GM18508 (cell line): Measurements from ENCODE around the gene NFIX.

Experiments used
- ATAC-seq: cut with Tn5 transposase; IDR thresholded peaks from one replicate; pipeline ENCODE4 v1.9.1; 2021; ENCODE audit warnings: moderate number of reproducible peaks; ENCODE audit not compliant: insufficient read depth, unreplicated experiment

NFIX gene

GRCh38 chr19:13033819-13034611 is 38.7 kb downstream of the NFIX start:
- no peak for ATAC-seq

GRCh38 chr19:13034636-13035035 is 39.4 kb downstream of the NFIX start:
- no peak for ATAC-seq

DNA sequence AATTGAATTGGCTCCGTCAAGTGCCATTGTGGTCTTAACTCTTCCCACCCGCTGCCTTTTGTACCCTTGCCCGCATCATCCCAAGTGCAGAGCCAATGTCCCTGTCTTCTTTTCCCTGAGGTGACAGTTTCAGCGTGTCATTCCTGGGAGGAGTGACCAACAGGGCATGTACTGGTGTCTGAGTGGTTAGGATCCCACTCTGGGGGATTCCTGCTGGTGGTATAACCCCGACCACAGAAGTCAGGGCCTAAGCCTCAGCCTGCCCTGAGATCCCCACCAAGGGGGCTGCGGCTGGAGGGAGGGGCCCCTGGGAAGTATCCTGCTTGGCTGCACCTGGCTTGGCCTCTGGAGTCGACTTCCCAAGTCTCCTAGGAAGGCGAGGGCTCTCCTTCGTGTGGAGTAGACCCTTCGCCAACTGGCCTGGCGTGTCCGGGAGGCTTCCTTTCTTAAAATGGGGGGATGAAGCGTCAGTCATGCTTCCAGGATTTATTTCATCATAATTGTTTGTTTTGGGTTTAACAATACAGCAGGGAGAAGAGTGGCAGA is 40.6 kb downstream of the NFIX start:
- ATAC-seq = no peak

DNA sequence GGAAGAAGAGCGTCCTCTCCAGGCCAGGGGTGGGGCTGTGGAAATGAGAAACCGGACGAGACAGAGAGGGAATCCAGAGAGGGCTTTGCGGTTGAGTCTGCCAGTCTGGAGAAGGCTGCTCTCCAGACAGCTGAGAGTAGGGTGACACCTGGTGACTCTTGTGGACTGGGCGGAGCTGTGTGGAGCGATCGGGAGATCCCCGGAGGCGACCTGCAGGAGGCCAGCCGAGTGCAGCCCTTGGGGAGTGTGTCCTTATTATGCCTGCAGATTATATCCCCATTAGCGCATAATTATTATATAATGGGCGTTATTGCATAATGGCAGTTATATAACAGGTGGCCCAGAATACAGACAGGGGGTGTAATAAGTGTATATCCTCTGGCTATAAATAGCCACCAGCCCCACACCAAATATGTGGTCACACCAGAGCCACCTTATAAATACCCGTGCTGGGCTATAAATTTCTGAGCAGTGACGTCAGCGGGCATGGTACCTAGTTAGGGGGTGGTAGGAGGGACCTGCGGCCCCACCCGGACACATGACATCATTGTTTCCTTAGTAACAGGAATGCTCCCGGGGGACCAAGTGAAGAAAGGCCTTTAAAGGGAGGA is 41.2 kb downstream of the NFIX start:
- no peak for ATAC-seq

GRCh38 chr19:13037161-13037560 is 41.9 kb downstream of the NFIX start:
- no peak for ATAC-seq

DNA sequence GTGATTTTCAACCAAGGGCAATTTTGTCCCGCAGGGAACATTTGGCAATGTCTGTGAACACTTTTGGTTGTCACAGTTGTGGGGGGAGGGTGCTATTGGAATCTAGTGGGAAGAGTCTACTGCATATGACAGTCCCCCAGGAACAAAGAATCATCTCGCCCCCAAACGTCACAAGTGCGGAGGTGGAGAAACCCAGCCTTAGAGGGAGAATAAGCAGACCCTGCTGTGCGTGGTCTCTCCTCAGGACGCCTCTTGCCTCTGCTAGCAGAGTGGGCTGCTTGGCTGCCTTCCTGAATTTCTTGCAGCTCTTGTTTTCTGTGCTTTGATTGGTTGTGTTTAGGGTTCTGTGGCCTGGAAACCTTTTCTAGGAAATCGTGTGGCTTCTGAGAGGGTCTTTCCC is 42.5 kb downstream of the NFIX start:
- no peak for ATAC-seq

DNA sequence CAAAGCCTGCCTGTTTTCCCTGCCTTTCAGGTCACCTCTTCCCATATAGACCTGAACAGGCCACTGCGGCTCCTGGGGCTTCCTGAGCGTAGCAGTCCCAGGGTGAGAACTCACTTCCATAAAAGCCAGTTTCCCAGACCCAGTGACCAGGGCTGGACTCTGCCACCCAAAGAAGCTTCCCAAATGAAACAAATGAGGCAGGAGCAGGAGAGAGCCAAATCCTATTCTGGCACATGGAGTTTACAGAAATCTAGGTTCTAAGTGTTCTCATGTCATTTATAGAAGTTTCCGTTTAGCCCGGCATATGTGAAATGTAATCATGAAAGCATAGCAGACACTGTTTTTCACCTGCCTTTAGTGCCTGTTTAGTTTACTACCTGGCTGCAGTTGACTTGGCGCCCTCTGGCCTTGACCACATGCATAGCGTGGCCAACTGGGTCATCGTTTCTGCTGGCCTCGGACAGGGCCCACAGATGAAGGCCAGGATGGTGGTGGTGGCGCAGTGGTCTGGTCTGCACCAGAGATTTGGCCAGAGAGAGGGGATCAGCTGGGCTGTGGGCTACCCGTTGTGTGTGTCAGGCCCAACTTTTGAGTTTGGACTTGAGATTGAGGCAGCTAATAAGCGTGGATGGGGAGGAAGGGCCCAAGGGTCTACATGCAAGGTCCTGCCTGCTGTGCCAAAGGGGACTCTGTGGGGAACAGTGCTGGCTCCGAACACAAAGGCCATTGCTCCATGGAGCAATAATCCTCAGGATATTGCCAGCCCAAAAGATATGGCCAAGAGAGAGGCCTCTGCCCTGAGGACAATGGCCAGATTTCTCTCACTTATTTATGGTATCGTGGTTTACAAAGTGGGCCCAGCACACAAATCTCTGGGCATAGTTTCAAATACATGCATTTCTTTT is 43.3 kb downstream of the NFIX start:
- no peak for ATAC-seq

DNA sequence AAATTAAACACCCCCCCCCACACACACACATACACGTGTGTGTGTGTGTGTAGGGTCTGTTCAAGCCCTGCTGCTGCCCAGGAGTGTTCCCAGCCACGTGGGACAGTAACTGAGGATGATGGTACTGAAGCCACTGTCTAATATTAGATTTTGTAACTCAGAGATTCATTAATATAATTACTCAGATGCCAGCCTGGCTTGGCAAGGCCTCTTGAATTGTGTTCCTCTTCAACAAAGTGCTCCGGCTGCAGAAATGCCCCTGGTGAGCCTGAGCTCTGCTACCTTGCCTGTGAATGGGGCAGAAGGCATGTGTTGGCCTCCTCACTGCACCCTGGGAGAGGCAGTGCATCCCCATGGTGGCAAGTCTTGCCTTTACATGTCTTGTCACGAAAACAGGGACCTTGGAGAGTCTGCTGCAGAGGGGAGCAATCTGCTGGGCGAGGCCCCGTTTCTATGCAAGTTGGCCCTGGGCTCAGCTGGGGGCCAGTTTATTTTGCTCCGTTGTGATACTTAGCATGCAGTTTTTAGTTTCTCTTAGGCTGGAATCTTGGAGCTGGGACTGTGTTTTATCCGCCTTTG is 44.0 kb downstream of the NFIX start:
- ATAC-seq = no peak

GRCh38 chr19:13040232-13040947 is 45.1 kb downstream of the NFIX start:
- ATAC-seq = no peak

GRCh38 chr19:13040948-13041292 is 45.6 kb downstream of the NFIX start:
- no peak for ATAC-seq

GRCh38 chr19:13042443-13043130 is 47.3 kb downstream of the NFIX start:
- no peak for ATAC-seq

DNA sequence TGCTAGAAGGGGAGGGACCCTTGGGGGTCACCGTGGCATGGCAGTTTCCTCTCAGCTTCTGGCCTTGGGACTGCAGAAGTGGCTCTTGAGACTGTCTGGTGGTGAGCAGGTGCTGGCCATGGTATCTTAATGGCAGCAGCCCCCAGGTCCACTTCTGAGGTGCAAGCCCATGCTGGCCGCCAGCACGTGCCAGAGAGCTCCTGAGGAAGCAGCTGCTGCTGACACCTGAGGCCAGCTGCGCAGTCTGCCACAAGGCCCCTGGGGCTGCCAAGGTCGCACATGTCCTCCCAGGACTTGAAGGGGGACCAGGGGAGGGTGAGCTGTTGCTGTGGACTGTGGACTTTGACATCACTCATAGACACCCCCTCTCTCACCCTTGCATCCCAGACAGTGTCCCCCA is 48.0 kb downstream of the NFIX start:
- no peak for ATAC-seq

GRCh38 chr19:13044231-13044836 is 49.1 kb downstream of the NFIX start:
- no peak for ATAC-seq

GRCh38 chr19:13045812-13046211 is 50.5 kb downstream of the NFIX start:
- no peak for ATAC-seq

- ATAC-seq = no peak
Observed at GRCh38 chr19:13047374-13047773, 52.1 kb downstream of the NFIX start.

DNA sequence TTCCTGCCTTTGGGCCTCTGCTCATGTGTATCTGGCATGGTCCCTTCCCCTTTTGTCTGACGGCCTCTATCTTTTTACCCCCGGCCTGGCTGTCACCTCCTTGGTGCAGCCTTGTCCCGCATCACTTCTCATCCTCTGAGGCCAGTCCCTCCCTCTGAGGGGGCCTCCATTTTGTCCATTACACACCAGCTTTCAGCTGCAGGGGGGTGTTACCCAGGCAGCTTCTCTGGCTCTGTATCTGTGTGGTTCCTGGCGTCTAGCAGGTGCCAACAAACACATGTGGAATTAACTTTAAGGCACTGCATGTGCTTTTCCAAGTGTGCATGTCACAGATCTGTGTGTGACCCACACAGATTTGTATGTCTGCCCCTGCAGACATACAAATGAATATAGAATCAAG is 55.0 kb downstream of the NFIX start:
- no peak for ATAC-seq

DNA sequence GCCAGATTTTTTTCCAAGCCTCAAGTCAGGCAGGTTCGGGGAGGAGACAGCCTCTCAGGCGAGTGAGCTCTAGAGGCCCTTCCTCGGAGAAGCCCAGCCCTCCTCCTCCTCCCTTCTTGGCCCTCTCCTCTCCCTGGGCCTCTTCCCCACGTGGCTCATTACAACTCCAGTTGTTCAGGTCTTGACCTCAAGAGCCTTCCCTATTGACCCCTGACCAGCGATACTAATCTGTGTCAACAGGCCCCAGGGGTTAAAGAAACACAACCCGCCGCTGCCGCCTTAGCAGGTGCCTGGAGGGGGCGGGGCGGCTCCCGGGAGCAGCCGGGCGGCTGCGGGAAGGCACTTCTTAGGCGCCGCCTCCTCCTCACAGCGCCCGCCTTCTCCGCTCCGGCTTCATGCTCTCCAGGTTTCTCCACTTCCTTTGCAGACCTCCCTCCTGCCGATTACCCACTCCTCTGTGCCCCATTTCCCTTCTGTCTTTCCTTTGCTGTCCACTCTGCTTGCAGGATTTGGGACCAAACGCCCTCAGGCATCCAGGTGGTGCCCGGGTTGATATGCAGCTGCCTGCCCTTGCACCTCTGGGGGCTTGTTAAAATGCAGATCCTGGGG is 56.4 kb downstream of the NFIX start:
- ATAC-seq = no peak

DNA sequence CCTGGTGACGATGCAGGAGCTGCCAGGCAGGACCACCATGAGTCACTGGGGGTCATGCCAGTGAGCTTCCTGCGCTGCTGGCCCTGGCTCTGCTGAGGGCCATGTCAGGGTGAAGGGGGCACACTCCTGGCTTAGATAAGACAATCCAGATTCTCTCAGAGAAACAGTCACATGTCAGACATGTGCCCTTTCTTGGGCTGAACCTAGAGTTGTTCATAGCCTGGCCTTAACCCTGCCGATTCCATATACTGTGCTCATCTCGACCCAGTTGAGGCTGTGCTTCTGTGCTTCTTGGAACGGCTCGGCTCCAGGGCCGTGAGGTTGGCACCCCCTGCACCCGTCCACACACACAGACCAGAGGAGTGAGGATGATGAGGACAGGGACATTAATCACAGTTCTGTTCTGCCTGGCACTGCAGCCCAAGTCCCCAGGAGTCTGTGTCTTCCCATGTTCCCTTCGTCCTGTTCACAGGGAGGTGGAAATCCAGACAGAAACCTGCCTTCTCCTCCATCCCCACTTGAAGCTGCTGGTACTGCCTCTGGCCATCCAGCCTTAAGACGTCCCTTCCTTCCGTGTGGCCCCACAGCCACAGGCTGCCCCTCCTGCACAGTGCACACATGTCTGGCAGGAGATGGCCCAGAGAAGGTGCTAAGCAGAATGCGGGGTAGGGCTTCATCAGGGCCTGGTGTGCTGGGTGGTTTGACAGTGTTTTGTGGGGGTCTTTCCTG is 57.3 kb downstream of the NFIX start:
- ATAC-seq = no peak
